Pons (tissue), 1 donor: Measurements from ENCODE around the gene SLC17A9.

ENCODE experiments used
- DNase-seq: peaks from one replicate; pipeline ENCODE4 v3.0.0-alpha.2; 2016; ENCODE audit warnings: low spot score

Gene SLC17A9

GRCh38 chr20:62938105-62938888 is 14.2 kb upstream of the SLC17A9 start, which contains the start of gene GID8:
TSS of gene GID8 (plus strand) at chr20:62938147. CDS start at chr20:62941503, 3,356 bp downstream.
- DNase-seq: no peak

GRCh38 chr20:62940875-62941274 is 11.6 kb upstream of the SLC17A9 start:
- DNase-seq: no peak

- no peak for DNase-seq
Observed at GRCh38 chr20:62941792-62942191, 10.7 kb upstream of the SLC17A9 start.

- DNase-seq: no peak
Observed at GRCh38 chr20:62942456-62942855, 10.1 kb upstream of the SLC17A9 start.

- no peak for DNase-seq
Observed at GRCh38 chr20:62943396-62943795, 9.1 kb upstream of the SLC17A9 start.

- DNase-seq: no peak
Observed at GRCh38 chr20:62944184-62944583, 8.3 kb upstream of the SLC17A9 start.

GRCh38 chr20:62944746-62945145 is 7.8 kb upstream of the SLC17A9 start:
- DNase-seq: no peak

- DNase-seq: no peak
Observed at GRCh38 chr20:62945771-62946339, 6.7 kb upstream of the SLC17A9 start.

- no peak for DNase-seq
Observed at GRCh38 chr20:62946918-62947317, 5.6 kb upstream of the SLC17A9 start.

GRCh38 chr20:62947532-62948300 is 4.8 kb upstream of the SLC17A9 start:
- no peak for DNase-seq

GRCh38 chr20:62949153-62949821 is 3.2 kb upstream of the SLC17A9 start:
- no peak for DNase-seq

GRCh38 chr20:62949962-62950361 is 2.5 kb upstream of the SLC17A9 start:
- DNase-seq: no peak

GRCh38 chr20:62950741-62951140 is 1.8 kb upstream of the SLC17A9 start:
- no peak for DNase-seq

GRCh38 chr20:62951143-62951895 is 1.2 kb upstream of the SLC17A9 start:
- DNase-seq: no peak

GRCh38 chr20:62951896-62952372 is 575 bp upstream of the SLC17A9 start:
- no peak for DNase-seq

GRCh38 chr20:62952968-62953838 is 694 bp downstream of the SLC17A9 start:
- DNase-seq: no peak

GRCh38 chr20:62953839-62954703 is 1.6 kb downstream of the SLC17A9 start:
- DNase-seq: peak; percentile 61

- DNase-seq: no peak
Observed at GRCh38 chr20:62955519-62956386, 3.2 kb downstream of the SLC17A9 start.
